ENCODE measurements around the gene UBE2M.
"Not testable (repeated sequence)": the region's sequence is repeated elsewhere in the genome, so short reads cannot be mapped to it uniquely, and the experiment has no call there.

The UBE2M gene

GRCh38 chr19:58545286-58546018 is 13.0 kb downstream of the UBE2M start:
- peaks cover 35% of the 10 kb centered on the region for H3K4me1 ChIP-seq (ENCODE audit: control insufficient read depth, insufficient read depth, low read length)
- no peaks in the 10 kb centered on the region for H3K9me3 ChIP-seq (ENCODE audit: control insufficient read depth in 2 of 2, low read length in 2 of 2)
- peak overlapping the region; percentile 67 to 93 for H3K4me3 ChIP-seq (ENCODE audit: low read length in 2 of 2)
- peak overlapping the region; percentile 65 to 69 for H3K9ac ChIP-seq (ENCODE audit: low read length in 2 of 2)
- no peaks in the 10 kb centered on the region for H3K27me3 ChIP-seq (ENCODE audit: control insufficient read depth in 1 of 2, insufficient read depth in 2 of 2, low read length in 2 of 2)
- H3K27ac ChIP-seq (ENCODE audit: low read length), result peak overlapping the region; percentile 55
- peaks cover 34 to 37% of the 10 kb centered on the region in 2 donors for H3K36me3 ChIP-seq (ENCODE audit: control insufficient read depth in 2 of 2, insufficient read depth in 2 of 2, low read length in 2 of 2)

GRCh38 chr19:58544591-58545285 is 13.7 kb downstream of the UBE2M start:
- Histone ChIP-seq H3K27ac (ENCODE audit: low read length) (peak overlapping the region; percentile 96), H3K9ac (ENCODE audit: low read length in 2 of 2) (peak overlapping the region; percentile 65 to 69), H3K36me3 (ENCODE audit: control insufficient read depth in 2 of 2, insufficient read depth in 2 of 2, low read length in 2 of 2) (peaks cover 26 to 32% of the 10 kb centered on the region in 2 donors), H3K9me3 (ENCODE audit: control insufficient read depth in 2 of 2, low read length in 2 of 2) (no peaks in the 10 kb centered on the region), H3K4me3 (ENCODE audit: low read length in 2 of 2) (peak overlapping the region; percentile 67 to 93), H3K27me3 (ENCODE audit: control insufficient read depth in 1 of 2, insufficient read depth in 2 of 2, low read length in 2 of 2) (peaks cover 0 to 3% of the 10 kb centered on the region in 2 donors), H3K4me1 (ENCODE audit: control insufficient read depth, insufficient read depth, low read length) (peaks cover 35% of the 10 kb centered on the region)

- H3K4me1 ChIP-seq (ENCODE audit: control insufficient read depth, insufficient read depth, low read length), result peaks cover 31% of the 10 kb centered on the region
- peaks cover 0 to 6% of the 10 kb centered on the region in 2 donors for H3K27me3 ChIP-seq (ENCODE audit: control insufficient read depth in 1 of 2, insufficient read depth in 2 of 2, low read length in 2 of 2)
- peak within 1 kb of the TSS; percentile 96 for H3K27ac ChIP-seq (ENCODE audit: low read length)
- H3K9me3 ChIP-seq (ENCODE audit: control insufficient read depth in 2 of 2, low read length in 2 of 2), result no peaks in the 10 kb centered on the region
- peaks cover 19 to 24% of the 10 kb centered on the region in 2 donors for H3K36me3 ChIP-seq (ENCODE audit: control insufficient read depth in 2 of 2, insufficient read depth in 2 of 2, low read length in 2 of 2)
- H3K9ac ChIP-seq (ENCODE audit: low read length in 2 of 2), result peak within 1 kb of the TSS; percentile 87
- H3K4me3 ChIP-seq (ENCODE audit: low read length in 2 of 2), result peak within 1 kb of the TSS; percentile 81 to 93
Observed at GRCh38 chr19:58543826-58544590, 14.4 kb downstream of the UBE2M start, which contains the start of gene TRIM28. Gene TRIM28 (plus strand): TSS chr19:58544064. CDS start chr19:58544758, 694 bp downstream.

GRCh38 chr19:58542641-58543372 is 15.6 kb downstream of the UBE2M start:
- H3K9ac ChIP-seq (ENCODE audit: low read length in 2 of 2); H3K9me3 ChIP-seq (ENCODE audit: control insufficient read depth in 2 of 2, low read length in 2 of 2): not testable (repeated sequence)
- Histone ChIP-seq H3K27ac (ENCODE audit: low read length) (peak overlapping the region; percentile 96), H3K27me3 (ENCODE audit: control insufficient read depth in 1 of 2, insufficient read depth in 2 of 2, low read length in 2 of 2) (peaks cover 11 to 12% of the 10 kb centered on the region in 2 donors), H3K4me3 (ENCODE audit: low read length in 2 of 2) (peak overlapping the region in 1 of 2 donors; percentile 93), H3K4me1 (ENCODE audit: control insufficient read depth, insufficient read depth, low read length) (peaks cover 33% of the 10 kb centered on the region), H3K36me3 (ENCODE audit: control insufficient read depth in 2 of 2, insufficient read depth in 2 of 2, low read length in 2 of 2) (peaks cover 7 to 13% of the 10 kb centered on the region in 2 donors)

- peaks cover 12 to 19% of the 10 kb centered on the region in 2 donors for H3K27me3 ChIP-seq (ENCODE audit: control insufficient read depth in 1 of 2, insufficient read depth in 2 of 2, low read length in 2 of 2)
Observed at GRCh38 chr19:58539169-58539559, 19.2 kb downstream of the UBE2M start.

GRCh38 chr19:58538257-58539168 is 19.9 kb downstream of the UBE2M start:
- H3K9me3 ChIP-seq (ENCODE audit: control insufficient read depth in 2 of 2, low read length in 2 of 2), result no peaks in the 10 kb centered on the region
- H3K9ac ChIP-seq (ENCODE audit: low read length in 2 of 2), result no peak overlapping the region
- H3K27me3 ChIP-seq (ENCODE audit: control insufficient read depth in 1 of 2, insufficient read depth in 2 of 2, low read length in 2 of 2), result peaks cover 12 to 19% of the 10 kb centered on the region in 2 donors
- H3K4me3 ChIP-seq (ENCODE audit: low read length in 2 of 2), result peak overlapping the region in 1 of 2 donors; percentile 22
- no peak overlapping the region for H3K27ac ChIP-seq (ENCODE audit: low read length)
- H3K4me1 ChIP-seq (ENCODE audit: control insufficient read depth, insufficient read depth, low read length), result peaks cover 5% of the 10 kb centered on the region
- no peaks in the 10 kb centered on the region for H3K36me3 ChIP-seq (ENCODE audit: control insufficient read depth in 2 of 2, insufficient read depth in 2 of 2, low read length in 2 of 2)

More at GRCh38 chr19:58539169-58539559, 19.2 kb downstream of the UBE2M start:
- not testable (repeated sequence) for H3K9me3 ChIP-seq (ENCODE audit: control insufficient read depth in 2 of 2, low read length in 2 of 2); H3K4me1 ChIP-seq (ENCODE audit: control insufficient read depth, insufficient read depth, low read length); H3K27ac ChIP-seq (ENCODE audit: low read length); H3K9ac ChIP-seq (ENCODE audit: low read length in 2 of 2); H3K36me3 ChIP-seq (ENCODE audit: control insufficient read depth in 2 of 2, insufficient read depth in 2 of 2, low read length in 2 of 2); H3K4me3 ChIP-seq (ENCODE audit: low read length in 2 of 2)

GRCh38 chr19:58536852-58537798 is 21.3 kb downstream of the UBE2M start:
- Histone ChIP-seq H3K9ac (ENCODE audit: low read length in 2 of 2) (no peak overlapping the region), H3K4me1 (ENCODE audit: control insufficient read depth, insufficient read depth, low read length) (peaks cover 3% of the 10 kb centered on the region), H3K9me3 (ENCODE audit: control insufficient read depth in 2 of 2, low read length in 2 of 2) (no peaks in the 10 kb centered on the region), H3K36me3 (ENCODE audit: control insufficient read depth in 2 of 2, insufficient read depth in 2 of 2, low read length in 2 of 2) (no peaks in the 10 kb centered on the region), H3K27ac (ENCODE audit: low read length) (no peak overlapping the region), H3K27me3 (ENCODE audit: control insufficient read depth in 1 of 2, insufficient read depth in 2 of 2, low read length in 2 of 2) (peaks cover 12 to 19% of the 10 kb centered on the region in 2 donors), H3K4me3 (ENCODE audit: low read length in 2 of 2) (no peak overlapping the region)

GRCh38 chr19:58535857-58536256 is 22.6 kb downstream of the UBE2M start:
- Histone ChIP-seq H3K27ac (ENCODE audit: low read length) (no peak overlapping the region), H3K9ac (ENCODE audit: low read length in 2 of 2) (no peak overlapping the region), H3K9me3 (ENCODE audit: control insufficient read depth in 2 of 2, low read length in 2 of 2) (no peaks in the 10 kb centered on the region), H3K36me3 (ENCODE audit: control insufficient read depth in 2 of 2, insufficient read depth in 2 of 2, low read length in 2 of 2) (no peaks in the 10 kb centered on the region), H3K4me1 (ENCODE audit: control insufficient read depth, insufficient read depth, low read length) (peaks cover 3% of the 10 kb centered on the region), H3K4me3 (ENCODE audit: low read length in 2 of 2) (no peak overlapping the region), H3K27me3 (ENCODE audit: control insufficient read depth in 1 of 2, insufficient read depth in 2 of 2, low read length in 2 of 2) (peaks cover 15 to 19% of the 10 kb centered on the region in 2 donors)
